HEK293T (cell line): ENCODE results near the gene OGA.

Experiments
- CTCF ChIA-PET: fragments of 350-600 bp; formaldehyde crosslinking; extraction: SDS; loops from one replicate; lab custom pipeline; 2021; ENCODE audit warnings: antibody characterized with exemption, inconsistent platforms; lab: Yijun Ruan, JAX
- POLR2A ChIA-PET: fragments of 350-600 bp; formaldehyde crosslinking; extraction: SDS; loops from one replicate; lab custom pipeline; 2020; ENCODE audit warnings: antibody characterized with exemption, inconsistent platforms; lab: Yijun Ruan, JAX
- DNase-seq: peaks from one replicate; pipeline ENCODE4 v3.0.0; 2012; ENCODE audit warnings: mixed read lengths; ENCODE audit errors: extremely low spot score
- ARNT ChIP-seq: fragments of 450-650 bp; IDR thresholded peaks from 2 replicates; pipeline ENCODE4 v1.6.1; 2017; ENCODE audit warnings: mild to moderate bottlenecking
- BHLHE40 ChIP-seq: fragments of 450-650 bp; IDR thresholded peaks from 2 replicates; pipeline ENCODE4 v1.6.1; 2016; ENCODE audit warnings: mild to moderate bottlenecking, moderate library complexity, borderline replicate concordance
- CTBP1 ChIP-seq: fragments of 450-650 bp; IDR thresholded peaks from 2 replicates; pipeline ENCODE4 v1.6.1; 2016; ENCODE audit warnings: borderline replicate concordance
- ELF4 ChIP-seq: fragments of 450-650 bp; IDR thresholded peaks from 2 replicates; pipeline ENCODE4 v1.6.1; 2017; ENCODE audit warnings: antibody characterized with exemption
- FOXA1 ChIP-seq: fragments of 450-650 bp; IDR thresholded peaks from 2 replicates; pipeline ENCODE4 v1.6.1; 2016; ENCODE audit warnings: mild to moderate bottlenecking
- FOXK2 ChIP-seq: fragments of 450-650 bp; IDR thresholded peaks from 2 replicates; pipeline ENCODE4 v1.6.1; 2016; ENCODE audit warnings: mild to moderate bottlenecking
- FOXM1 ChIP-seq: fragments of 450-650 bp; IDR thresholded peaks from 2 replicates; pipeline ENCODE4 v1.6.1; 2017; ENCODE audit warnings: mild to moderate bottlenecking, borderline replicate concordance
- HDGF ChIP-seq: fragments of 450-650 bp; IDR thresholded peaks from 2 replicates; pipeline ENCODE4 v1.6.1; 2017; ENCODE audit warnings: antibody characterized with exemption, borderline replicate concordance
- L3MBTL2 ChIP-seq: fragments of 450-650 bp; conservative IDR thresholded peaks from 2 replicates; pipeline ENCODE4 v1.6.1; 2016; ENCODE audit warnings: mild to moderate bottlenecking
- LEF1 ChIP-seq: fragments of 450-650 bp; IDR thresholded peaks from 2 replicates; pipeline ENCODE4 v1.6.1; 2017; ENCODE audit warnings: mild to moderate bottlenecking, borderline replicate concordance
- NFRKB ChIP-seq: fragments of 450-650 bp; IDR thresholded peaks from 2 replicates; pipeline ENCODE4 v1.6.1; 2016; ENCODE audit warnings: mild to moderate bottlenecking, moderate library complexity
- SP1 ChIP-seq: fragments of 450-650 bp; IDR thresholded peaks from 2 replicates; pipeline ENCODE4 v1.6.1; 2017
- SUZ12 ChIP-seq: fragments of 450-650 bp; IDR thresholded peaks from 2 replicates; pipeline ENCODE4 v1.6.1; 2016; ENCODE audit warnings: mild to moderate bottlenecking
- TARDBP ChIP-seq: fragments of 450-650 bp; IDR thresholded peaks from 2 replicates; pipeline ENCODE4 v1.6.1; 2016
- ZNF384 ChIP-seq: fragments of 450-650 bp; IDR thresholded peaks from 2 replicates; pipeline ENCODE4 v1.6.1; 2016
- TF ChIP-seq, protein P1 (sequence below): fragments of 450-650 bp; IDR thresholded peaks from 2 replicates; pipeline ENCODE4 v1.6.1; 2016

The OGA gene

DNA sequence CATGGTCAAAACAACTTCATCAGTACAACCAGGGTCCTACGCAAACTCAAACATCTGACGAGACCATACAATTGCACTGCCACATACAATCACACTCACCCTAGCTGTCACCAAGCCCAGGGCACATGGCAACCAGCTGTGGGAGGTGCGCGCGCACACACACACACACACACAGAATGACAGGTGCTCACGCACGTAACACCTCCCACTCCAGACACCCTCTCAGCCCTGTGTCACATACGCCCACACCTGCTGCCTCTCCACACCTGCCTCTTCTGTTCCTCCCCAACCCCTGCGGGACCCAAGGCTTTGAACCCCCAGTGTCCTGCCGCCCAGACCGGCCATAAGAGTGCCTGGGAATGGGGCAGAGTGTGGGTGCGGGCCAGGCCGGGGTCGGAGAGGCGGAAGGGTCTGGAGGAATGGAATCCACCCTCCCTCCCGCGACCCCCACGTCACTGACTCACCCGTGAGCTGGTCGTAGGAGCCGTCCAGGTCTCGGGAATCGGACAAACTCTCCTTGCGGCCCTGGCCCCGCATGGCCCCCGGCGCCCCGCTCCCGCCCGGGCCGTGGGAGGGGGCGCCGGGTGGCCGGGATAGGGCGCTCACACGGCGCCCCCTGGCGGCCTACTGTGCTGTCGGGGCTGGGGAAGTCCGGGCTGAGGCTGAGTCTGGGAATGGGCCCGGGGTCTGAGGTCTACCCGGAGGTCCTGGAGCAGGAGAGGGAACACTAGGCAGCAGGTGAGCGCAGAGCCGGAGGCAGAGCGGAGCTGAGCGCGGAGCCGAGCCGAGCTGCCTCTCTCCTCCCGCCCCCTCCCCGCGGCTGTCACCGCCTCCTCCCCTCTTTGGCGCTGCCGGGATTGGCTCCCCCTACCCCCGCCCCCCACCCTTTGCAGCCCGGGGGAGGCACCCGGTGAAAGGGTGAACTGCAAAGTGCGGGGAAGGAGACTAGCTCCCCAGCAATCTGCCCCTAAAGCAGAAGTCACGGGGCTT lies 25.1 kb upstream of the OGA start, which contains the start of gene KCNIP2:
Gene KCNIP2 (minus strand): TSS at position 769 of the 990 bp plus-strand sequence. CDS start 232 bp downstream, at position 537.
- DNase-seq: peak; percentile 54
- CTCF ChIA-PET: no interaction called here

DNA sequence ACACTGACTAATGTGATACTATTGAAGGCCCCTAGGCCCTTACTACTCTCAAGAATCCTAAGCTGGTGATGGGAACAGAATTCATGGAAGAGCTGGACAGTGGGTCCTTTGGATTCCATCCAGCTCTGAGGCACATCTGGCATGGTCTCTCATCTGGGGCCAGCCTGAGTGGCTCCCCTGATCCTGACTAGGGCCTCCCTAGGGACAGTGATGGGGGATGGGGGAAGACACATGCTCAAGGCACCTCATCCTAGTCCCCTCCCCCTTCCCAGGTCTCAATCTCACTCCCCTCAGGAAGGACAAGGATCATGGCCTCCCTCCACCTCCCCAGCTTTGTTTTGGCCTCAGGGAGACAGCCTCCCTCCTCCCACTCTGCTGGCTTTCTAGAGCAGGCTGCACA lies 23.6 kb upstream of the OGA start:
- ChIA-PET CTCF (interaction anchor here (1.5 to 4.2 kb wide), 7 partner anchors 13 to 239 kb away, joined by 4 to 71 read pairs (median 7); no protein-coding TSS in a partner anchor), POLR2A (interaction anchor here (1.1 to 3.0 kb wide), 3 partner anchors 23 to 224 kb away, joined by 4 to 17 read pairs (median 7); partner anchors contain the start of gene OGA)
- DNase-seq: no peak
- TF ChIP-seq ZNF384: no peak
- TF ChIP-seq ELF4: no peak
- no peak for TF ChIP-seq SUZ12
- no peak for TF ChIP-seq FOXK2

More for the DNA sequence above, 25.1 kb upstream of the OGA start, which contains the start of gene KCNIP2:
- no peak for TF ChIP-seq HDGF
- no peak for TF ChIP-seq SUZ12
- TF ChIP-seq ZNF384: no peak
- no peak for TF ChIP-seq FOXA1
- no peak for TF ChIP-seq FOXM1
- TF ChIP-seq NFRKB: no peak
- TF ChIP-seq CTBP1: no peak
- no peak for TF ChIP-seq FOXK2
- TF ChIP-seq ARNT: no peak
- TF ChIP-seq LEF1: no peak
- TF ChIP-seq L3MBTL2: no peak
- TF ChIP-seq, protein P1, sequence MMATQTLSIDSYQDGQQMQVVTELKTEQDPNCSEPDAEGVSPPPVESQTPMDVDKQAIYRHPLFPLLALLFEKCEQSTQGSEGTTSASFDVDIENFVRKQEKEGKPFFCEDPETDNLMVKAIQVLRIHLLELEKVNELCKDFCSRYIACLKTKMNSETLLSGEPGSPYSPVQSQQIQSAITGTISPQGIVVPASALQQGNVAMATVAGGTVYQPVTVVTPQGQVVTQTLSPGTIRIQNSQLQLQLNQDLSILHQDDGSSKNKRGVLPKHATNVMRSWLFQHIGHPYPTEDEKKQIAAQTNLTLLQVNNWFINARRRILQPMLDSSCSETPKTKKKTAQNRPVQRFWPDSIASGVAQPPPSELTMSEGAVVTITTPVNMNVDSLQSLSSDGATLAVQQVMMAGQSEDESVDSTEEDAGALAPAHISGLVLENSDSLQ: no peak
- TF ChIP-seq ELF4: no peak
- POLR2A ChIA-PET: no interaction called here

DNA sequence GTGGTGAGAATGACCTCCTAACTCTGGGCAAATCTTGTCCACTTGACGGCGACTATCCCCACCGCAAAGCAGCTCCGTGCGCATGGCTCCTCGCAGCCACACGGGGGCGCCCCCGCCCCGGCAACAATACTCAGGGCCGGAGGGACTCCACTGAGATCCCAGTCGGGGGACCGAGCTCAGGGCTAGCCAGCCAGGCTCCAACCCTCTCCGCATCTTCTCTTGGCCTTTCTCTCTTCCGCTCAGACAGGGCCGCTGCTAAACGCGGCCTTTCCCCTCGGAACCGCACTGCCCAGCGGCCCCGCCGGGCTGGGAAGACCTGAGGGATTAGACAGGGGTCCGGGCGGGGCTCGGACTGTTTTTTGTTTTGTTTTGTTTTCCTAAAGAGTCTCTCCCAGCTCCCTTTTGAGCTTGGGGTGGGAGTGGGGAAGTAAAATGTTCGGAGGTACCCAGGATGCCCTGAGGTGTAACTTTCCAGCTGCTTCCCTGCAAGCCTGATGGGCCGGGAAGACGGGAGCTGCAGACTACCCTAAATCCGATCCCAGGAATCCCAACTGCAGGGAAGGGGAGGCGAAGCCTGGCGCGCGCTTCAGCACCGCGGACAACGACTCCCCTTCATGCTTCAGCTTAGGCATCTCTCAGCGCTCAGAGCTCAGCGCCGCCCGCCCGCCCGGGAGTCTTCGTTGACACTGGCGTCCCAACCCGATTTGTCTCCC lies 22.7 kb upstream of the OGA start:
- DNase-seq: peak; percentile 95
- ChIA-PET POLR2A (interaction anchor here (0.9 to 3.0 kb wide), 4 partner anchors 22 to 228 kb away, joined by 3 to 17 read pairs (median 6); partner anchors contain the start of gene OGA), CTCF (interaction anchor here (0.6 to 4.2 kb wide), 31 partner anchors 8 to 552 kb away, joined by 3 to 71 read pairs (median 4); no protein-coding TSS in a partner anchor)
- no peak for TF ChIP-seq L3MBTL2
- TF ChIP-seq BHLHE40: no peak
- TF ChIP-seq NFRKB: no peak
- no peak for TF ChIP-seq FOXA1
- no peak for TF ChIP-seq FOXM1
- no peak for TF ChIP-seq ELF4
- TF ChIP-seq CTBP1: no peak
- TF ChIP-seq, protein P1: no peak
- no peak for TF ChIP-seq HDGF
- TF ChIP-seq TARDBP: no peak
- TF ChIP-seq ZNF384: no peak
- no peak for TF ChIP-seq ARNT
- TF ChIP-seq SP1: no peak
- TF ChIP-seq SUZ12: no peak
- TF ChIP-seq LEF1: no peak

DNA sequence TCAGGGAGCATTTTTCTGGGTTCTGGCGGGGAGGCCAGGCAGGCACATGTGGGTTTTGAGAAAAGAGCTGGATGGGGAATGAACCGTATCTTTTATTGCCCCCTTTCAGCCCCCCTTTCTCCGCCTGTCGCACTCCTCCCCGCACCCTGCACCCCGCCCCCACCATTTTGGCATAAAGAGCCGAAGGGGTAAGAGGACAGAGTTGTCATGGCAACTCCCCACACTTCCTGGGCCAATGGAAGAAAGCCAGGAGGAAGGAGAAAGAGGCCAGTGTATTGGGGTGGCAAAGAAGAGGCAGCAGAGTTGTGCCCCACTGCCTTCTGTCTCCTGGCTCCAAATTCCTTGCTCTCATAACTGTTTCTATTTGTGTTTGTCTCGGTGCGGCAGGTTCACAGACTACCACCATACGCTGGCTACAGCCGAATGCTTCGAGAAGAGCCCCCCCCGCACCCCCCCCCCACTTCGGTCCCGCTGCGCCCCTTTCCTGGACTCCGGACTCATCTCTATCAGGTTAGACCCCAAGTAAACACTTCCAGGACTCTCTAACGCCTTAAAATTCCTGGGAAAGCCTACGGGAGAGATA lies 21.9 kb upstream of the OGA start:
- POLR2A ChIA-PET: interaction anchor here (0.9 to 3.0 kb wide), 3 partner anchors 22 to 228 kb away, joined by 3 to 17 read pairs (median 7); partner anchors contain the start of gene OGA
- TF ChIP-seq NFRKB: no peak
- TF ChIP-seq LEF1: no peak
- TF ChIP-seq, protein P1: no peak
- CTCF ChIA-PET: interaction anchor here (0.7 to 4.2 kb wide), 25 partner anchors 9 to 552 kb away, joined by 3 to 71 read pairs (median 5); no protein-coding TSS in a partner anchor
- DNase-seq: no peak

DNA sequence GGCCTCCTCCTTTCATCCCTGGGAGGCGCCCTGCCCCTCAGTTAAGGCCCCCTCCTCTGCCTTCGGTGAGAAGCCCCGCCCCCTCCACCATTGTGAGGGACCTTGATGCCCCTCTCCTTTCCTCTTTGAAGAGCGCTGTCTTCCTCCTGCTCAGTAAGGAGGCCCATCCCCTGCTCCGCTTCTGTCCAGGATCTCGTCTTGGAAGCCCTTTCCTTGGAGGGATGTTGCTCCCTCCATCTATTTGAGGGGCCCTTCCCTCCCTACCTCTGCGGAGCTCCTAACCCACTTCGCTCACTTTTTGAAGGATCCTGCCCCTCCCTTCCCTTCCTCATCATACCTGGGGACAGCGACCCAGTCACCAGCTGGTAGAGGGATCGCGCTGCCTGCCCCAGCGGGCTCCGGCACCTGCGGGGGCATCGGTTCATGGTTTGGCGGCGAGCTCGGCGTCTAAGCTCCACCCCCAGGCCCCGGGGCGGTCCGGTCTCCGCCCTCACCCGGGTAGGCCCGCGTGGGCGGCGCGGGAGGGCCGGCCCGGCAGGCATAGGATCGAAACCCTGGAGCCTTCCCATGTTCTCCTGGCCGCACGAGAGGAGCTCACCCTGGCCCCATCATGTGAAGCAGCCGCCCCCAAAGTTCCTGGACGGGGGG lies 21.3 kb upstream of the OGA start:
- ChIA-PET POLR2A (interaction anchor here (3.0 kb wide), 1 partner anchor 21 kb away, joined by 17 read pairs; the partner anchor contains the start of gene OGA), CTCF (interaction anchor here (1.5 to 4.2 kb wide), 8 partner anchors 9 to 237 kb away, joined by 3 to 71 read pairs (median 8); no protein-coding TSS in a partner anchor)
- no peak for TF ChIP-seq BHLHE40
- no peak for TF ChIP-seq ELF4
- TF ChIP-seq SUZ12: no peak
- no peak for TF ChIP-seq FOXM1
- TF ChIP-seq CTBP1: no peak
- TF ChIP-seq ARNT: no peak
- TF ChIP-seq NFRKB: no peak
- TF ChIP-seq, protein P1: no peak
- no peak for TF ChIP-seq TARDBP
- TF ChIP-seq FOXK2: no peak
- no peak for TF ChIP-seq LEF1
- TF ChIP-seq SP1: no peak
- no peak for TF ChIP-seq ZNF384
- no peak for TF ChIP-seq FOXA1
- no peak for TF ChIP-seq HDGF
- peak; percentile 43 for DNase-seq
